SU-DHL-6 (cell line): Measurements from ENCODE around the gene IL4I1.

Source experiments
- EZH2phosphoT487 ChIP-seq: fragments of 200-600 bp; sonication (generic), shearing (Covaris generic); conservative IDR thresholded peaks from 2 replicates; pipeline ENCODE4 v1.6.1; 2018; ENCODE audit warnings: mild to moderate bottlenecking, antibody characterized with exemption, low read length, moderate library complexity, mixed read lengths
- TF ChIP-seq, protein P1 (sequence below): fragments of 200-600 bp; sonication (generic); IDR thresholded peaks from one replicate; pipeline ENCODE4 v1.5.1; 2017; ENCODE audit warnings: antibody characterized with exemption, mild to moderate bottlenecking, low read length, moderate library complexity; ENCODE audit not compliant: insufficient read depth, poor library complexity, severe bottlenecking

DNA sequence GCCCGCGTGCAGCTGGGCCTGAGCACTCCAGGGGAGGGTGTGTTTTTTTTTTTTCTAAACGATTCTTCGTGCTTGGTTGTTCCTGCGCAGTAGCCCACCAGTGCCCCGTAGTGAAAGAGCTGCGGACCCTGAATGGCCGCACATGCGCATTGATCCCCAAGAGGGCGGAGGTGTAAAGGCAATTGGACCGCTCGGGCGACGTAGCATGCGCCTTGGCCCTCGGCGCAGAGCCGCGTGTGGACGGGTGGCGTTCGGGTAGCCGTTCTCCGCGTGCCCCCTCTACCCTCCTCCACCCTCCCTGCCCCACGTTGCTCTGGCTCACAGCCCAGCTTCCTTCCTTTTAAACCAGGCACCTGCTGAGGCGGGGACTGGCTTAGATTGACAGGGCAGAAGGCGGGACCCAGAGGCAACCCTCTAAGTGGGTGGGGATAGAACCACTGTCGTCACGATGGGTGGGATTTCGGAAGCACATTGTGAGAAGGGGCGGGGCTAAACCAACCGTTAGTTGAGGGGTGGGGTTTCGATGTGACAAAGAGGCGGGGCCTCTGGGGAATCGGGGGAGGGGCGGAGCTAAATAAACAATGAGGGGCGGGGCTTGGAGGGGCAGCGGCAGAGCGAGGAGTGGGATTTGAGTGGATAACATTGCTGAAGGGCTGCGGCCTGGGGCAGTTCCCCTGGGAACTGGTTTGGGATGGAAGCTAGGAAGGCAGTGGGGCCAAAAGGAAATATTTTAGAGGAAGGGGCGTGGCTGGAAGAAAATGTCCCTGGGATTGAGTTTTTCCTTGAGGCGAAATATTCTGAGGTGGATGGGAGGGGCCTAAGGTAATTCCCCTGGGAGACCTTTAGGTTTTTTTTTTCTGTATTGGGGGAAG lies 33.2 kb upstream of the IL4I1 start:
- TF ChIP-seq, protein P1, sequence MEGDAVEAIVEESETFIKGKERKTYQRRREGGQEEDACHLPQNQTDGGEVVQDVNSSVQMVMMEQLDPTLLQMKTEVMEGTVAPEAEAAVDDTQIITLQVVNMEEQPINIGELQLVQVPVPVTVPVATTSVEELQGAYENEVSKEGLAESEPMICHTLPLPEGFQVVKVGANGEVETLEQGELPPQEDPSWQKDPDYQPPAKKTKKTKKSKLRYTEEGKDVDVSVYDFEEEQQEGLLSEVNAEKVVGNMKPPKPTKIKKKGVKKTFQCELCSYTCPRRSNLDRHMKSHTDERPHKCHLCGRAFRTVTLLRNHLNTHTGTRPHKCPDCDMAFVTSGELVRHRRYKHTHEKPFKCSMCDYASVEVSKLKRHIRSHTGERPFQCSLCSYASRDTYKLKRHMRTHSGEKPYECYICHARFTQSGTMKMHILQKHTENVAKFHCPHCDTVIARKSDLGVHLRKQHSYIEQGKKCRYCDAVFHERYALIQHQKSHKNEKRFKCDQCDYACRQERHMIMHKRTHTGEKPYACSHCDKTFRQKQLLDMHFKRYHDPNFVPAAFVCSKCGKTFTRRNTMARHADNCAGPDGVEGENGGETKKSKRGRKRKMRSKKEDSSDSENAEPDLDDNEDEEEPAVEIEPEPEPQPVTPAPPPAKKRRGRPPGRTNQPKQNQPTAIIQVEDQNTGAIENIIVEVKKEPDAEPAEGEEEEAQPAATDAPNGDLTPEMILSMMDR, result no peak
- TF ChIP-seq EZH2phosphoT487, result no peak
